ENCODE measurements around the gene FOLR1.
A peak's percentile ranks its signal among the peaks of the same experiment; 100 is the strongest.
"Not testable (repeated sequence)": the region's sequence is repeated elsewhere in the genome, so short reads cannot be mapped to it uniquely, and the experiment has no call there.

Gene FOLR1

GRCh38 chr11:72191961-72192381 lies at the start of gene FOLR1:
TSS of gene FOLR1 (plus strand) at chr11:72192140. CDS start at chr11:72192174, 34 bp downstream.
- Histone ChIP-seq H3K27ac (ENCODE audit: poor library complexity, severe bottlenecking) (no peak within 1 kb of the TSS), H3K4me1 (ENCODE audit: insufficient read depth, poor library complexity, severe bottlenecking) (no peaks in the 10 kb centered on the region), H3K4me3 (ENCODE audit: severe bottlenecking) (no peak within 1 kb of the TSS), H3K9me3 (ENCODE audit: severe bottlenecking) (no peaks in the 10 kb centered on the region), H3K27me3 (ENCODE audit: insufficient read depth, poor library complexity, severe bottlenecking) (no peaks in the 10 kb centered on the region), H3K36me3 (ENCODE audit: low read depth) (no peaks in the 10 kb centered on the region)
- no peak for TF ChIP-seq CTCF (IDR thresholded peaks at IDR 0.05; ENCODE audit: poor library complexity, severe bottlenecking)
- no peak for ATAC-seq (ENCODE audit: low read depth)
- DNase-seq (ENCODE audit: low spot score), result no peak

- peak overlapping the region; percentile 99 for H3K27ac ChIP-seq (ENCODE audit: poor library complexity, severe bottlenecking)
- not testable (repeated sequence) for H3K27me3 ChIP-seq (ENCODE audit: insufficient read depth, poor library complexity, severe bottlenecking); H3K9me3 ChIP-seq (ENCODE audit: severe bottlenecking); H3K4me3 ChIP-seq (ENCODE audit: severe bottlenecking); DNase-seq (ENCODE audit: low spot score)
- peak; percentile 15 for ATAC-seq (ENCODE audit: low read depth)
- H3K36me3 ChIP-seq (ENCODE audit: low read depth), result peaks cover 48% of the 10 kb centered on the region
- peaks cover 53% of the 10 kb centered on the region for H3K4me1 ChIP-seq (ENCODE audit: insufficient read depth, poor library complexity, severe bottlenecking)
Observed at GRCh38 chr11:72142543-72142942, 49.4 kb upstream of the FOLR1 start.

GRCh38 chr11:72144807-72145565 lies 47.0 kb upstream of the FOLR1 start:
- peak; percentile 38 for ATAC-seq (ENCODE audit: low read depth)
- DNase-seq (ENCODE audit: low spot score), result peak; percentile 84
- H3K9me3 ChIP-seq (ENCODE audit: severe bottlenecking), result no peaks in the 10 kb centered on the region
- peaks cover 66% of the 10 kb centered on the region for H3K36me3 ChIP-seq (ENCODE audit: low read depth)
- no peaks in the 10 kb centered on the region for H3K27me3 ChIP-seq (ENCODE audit: insufficient read depth, poor library complexity, severe bottlenecking)
- no peak for TF ChIP-seq CTCF (IDR thresholded peaks at IDR 0.05; ENCODE audit: poor library complexity, severe bottlenecking)
- H3K4me1 ChIP-seq (ENCODE audit: insufficient read depth, poor library complexity, severe bottlenecking), result peaks cover 50% of the 10 kb centered on the region
- peak overlapping the region; percentile 99 for H3K27ac ChIP-seq (ENCODE audit: poor library complexity, severe bottlenecking)
- no peak overlapping the region for H3K4me3 ChIP-seq (ENCODE audit: severe bottlenecking)

- no peak for TF ChIP-seq CTCF (IDR thresholded peaks at IDR 0.05; ENCODE audit: poor library complexity, severe bottlenecking)
Observed at GRCh38 chr11:72146625-72147024, 45.3 kb upstream of the FOLR1 start.

GRCh38 chr11:72150882-72151281 lies 41.1 kb upstream of the FOLR1 start:
- Histone ChIP-seq H3K9me3 (ENCODE audit: severe bottlenecking) (no peaks in the 10 kb centered on the region), H3K27ac (ENCODE audit: poor library complexity, severe bottlenecking) (peak overlapping the region; percentile 59), H3K36me3 (ENCODE audit: low read depth) (peaks cover 44% of the 10 kb centered on the region), H3K4me3 (ENCODE audit: severe bottlenecking) (peak overlapping the region; percentile 35), H3K27me3 (ENCODE audit: insufficient read depth, poor library complexity, severe bottlenecking) (no peaks in the 10 kb centered on the region), H3K4me1 (ENCODE audit: insufficient read depth, poor library complexity, severe bottlenecking) (peaks cover 8% of the 10 kb centered on the region)
- no peak for TF ChIP-seq CTCF (IDR thresholded peaks at IDR 0.05; ENCODE audit: poor library complexity, severe bottlenecking)
- ATAC-seq (ENCODE audit: low read depth), result no peak
- DNase-seq (ENCODE audit: low spot score), result no peak

More at GRCh38 chr11:72146625-72147024, 45.3 kb upstream of the FOLR1 start:
- Histone ChIP-seq H3K27me3 (ENCODE audit: insufficient read depth, poor library complexity, severe bottlenecking) (no peaks in the 10 kb centered on the region), H3K27ac (ENCODE audit: poor library complexity, severe bottlenecking) (peak overlapping the region; percentile 99), H3K9me3 (ENCODE audit: severe bottlenecking) (no peaks in the 10 kb centered on the region), H3K4me1 (ENCODE audit: insufficient read depth, poor library complexity, severe bottlenecking) (peaks cover 38% of the 10 kb centered on the region), H3K4me3 (ENCODE audit: severe bottlenecking) (no peak overlapping the region), H3K36me3 (ENCODE audit: low read depth) (peaks cover 65% of the 10 kb centered on the region)
- DNase-seq (ENCODE audit: low spot score) (no peak), ATAC-seq (ENCODE audit: low read depth) (no peak)

- not testable (repeated sequence) for H3K4me3 ChIP-seq (ENCODE audit: severe bottlenecking); H3K4me1 ChIP-seq (ENCODE audit: insufficient read depth, poor library complexity, severe bottlenecking); DNase-seq (ENCODE audit: low spot score); H3K27ac ChIP-seq (ENCODE audit: poor library complexity, severe bottlenecking); ATAC-seq (ENCODE audit: low read depth); H3K27me3 ChIP-seq (ENCODE audit: insufficient read depth, poor library complexity, severe bottlenecking); H3K9me3 ChIP-seq (ENCODE audit: severe bottlenecking)
- peaks cover 14% of the 10 kb centered on the region for H3K36me3 ChIP-seq (ENCODE audit: low read depth)
Observed at GRCh38 chr11:72153874-72154273, 38.1 kb upstream of the FOLR1 start.

Measured in RWPE2 (cell line).